Naive thymus-derived CD4-positive, alpha-beta T cell (primary cell): Measurements from ENCODE around the gene KDM4B. TPM values are rescaled to one million over a fixed set of nuclear protein-coding genes. Genes with fewer than 3 reads are reported as not detected.
A peak's percentile ranks its signal among the peaks of the same experiment; 100 is the strongest.

Source experiments
- ATAC-seq: fragments of 150-1000 bp; cut with Tn5 transposase; 2 replicates; pipeline ENCODE4 v1.10.0; 2021; ENCODE audit warnings: mild to moderate bottlenecking, moderate library complexity
- CTCF ChIA-PET: fragments of 350-600 bp; sonication (Branson Sonifier 250); formaldehyde crosslinking; loops from one replicate; lab custom pipeline; 2021; ENCODE audit warnings: antibody characterized with exemption; lab: Charles Lee
- POLR2A ChIA-PET: fragments of 350-600 bp; sonication (Branson Sonifier 250); formaldehyde crosslinking; loops from one replicate; lab custom pipeline; 2021; ENCODE audit warnings: antibody characterized with exemption, inconsistent platforms; lab: Charles Lee
- DNase-seq, 9 donors: peaks; one replicate each; pipeline versions ENCODE4 v3.0.0 to v3.0.0-alpha.2; 2020 to 2022; ENCODE audit warnings: mixed read lengths in 1 of 9
- H3K27ac ChIP-seq: one replicate; pipeline ENCODE4 v1.7.0; 2013; ENCODE audit warnings: mild to moderate bottlenecking, low read depth, low read length, moderate library complexity
- H3K27me3 ChIP-seq, 2 donors: one replicate each; pipeline ENCODE4 v1.7.0; 2013; ENCODE audit warnings: low read length in 2 of 2, mild to moderate bottlenecking in 2 of 2, moderate library complexity in 2 of 2; ENCODE audit not compliant: control insufficient read depth in 2 of 2, insufficient read depth in 2 of 2
- H3K36me3 ChIP-seq, 3 experiments: 1 replicate in 2 of 3; 2 replicates in 1 of 3; pipeline ENCODE4 v1.7.0; 2013; ENCODE audit warnings: low read length in 3 of 3, mild to moderate bottlenecking in 3 of 3, moderate library complexity in 1 of 3; ENCODE audit not compliant: insufficient read depth in 3 of 3, control insufficient read depth in 2 of 3
- H3K4me1 ChIP-seq, 2 donors: one replicate each; pipeline ENCODE4 v1.7.0; 2013; ENCODE audit warnings: low read length in 2 of 2, mild to moderate bottlenecking in 2 of 2, moderate library complexity in 1 of 2; ENCODE audit not compliant: control insufficient read depth in 2 of 2, insufficient read depth in 2 of 2
- H3K4me3 ChIP-seq: 2 replicates; pipeline ENCODE4 v1.7.0; 2013; ENCODE audit warnings: mild to moderate bottlenecking, low read length
- H3K9me3 ChIP-seq, 3 experiments: 1 replicate in 2 of 3; 2 replicates in 1 of 3; pipeline ENCODE4 v1.7.0; 2013; ENCODE audit warnings: low read length in 3 of 3; ENCODE audit not compliant: control insufficient read depth in 2 of 3
- H3K27ac Mint-ChIP-seq, 9 donors: one replicate each; pipeline ENCODE4 v1.8.0; 2020 to 2022; ENCODE audit warnings: mixed read lengths in 9 of 9, mild to moderate bottlenecking in 8 of 9, moderate library complexity in 5 of 9, inconsistent platforms in 2 of 9
- H3K27me3 Mint-ChIP-seq, 5 donors: one replicate each; pipeline ENCODE4 v1.8.0; 2021 to 2022; ENCODE audit warnings: mixed read lengths in 5 of 5, mild to moderate bottlenecking in 1 of 5
- H3K36me3 Mint-ChIP-seq, 5 donors: one replicate each; pipeline ENCODE4 v1.8.0; 2020 to 2022; ENCODE audit warnings: mixed read lengths in 5 of 5, mild to moderate bottlenecking in 3 of 5, inconsistent platforms in 1 of 5
- H3K4me1 Mint-ChIP-seq, 7 donors: one replicate each; pipeline ENCODE4 v1.8.0; 2020 to 2022; ENCODE audit warnings: mixed read lengths in 7 of 7, mild to moderate bottlenecking in 3 of 7, inconsistent platforms in 1 of 7
- H3K4me3 Mint-ChIP-seq, 10 donors: one replicate each; pipeline ENCODE4 v1.8.0; 2020 to 2022; ENCODE audit warnings: mild to moderate bottlenecking in 10 of 10, mixed read lengths in 10 of 10, moderate library complexity in 6 of 10, inconsistent platforms in 2 of 10
- H3K9me3 Mint-ChIP-seq, 11 donors: one replicate each; pipeline ENCODE4 v1.8.0; 2020 to 2022; ENCODE audit warnings: mixed read lengths in 11 of 11, mild to moderate bottlenecking in 4 of 11, inconsistent platforms in 1 of 11, moderate library complexity in 1 of 11
- intact Hi-C, 2 donors: fragments of 100-400 bp; cut with micrococcal nuclease; formaldehyde crosslinking; loops; one replicate each; pipeline ENCODE4 v1.15.1; 2023
- polyA plus RNA-seq, 2 donors: library from polyadenylated mRNA; unstranded; fragments of 300-500 nt; fragmentation: Illumina TruSeq; gene quantifications; one replicate each; pipeline ENCODE4 v1.2.3, GENCODE V29; 2021
- total RNA-seq, 6 experiments: library from RNA in 5 of 6; stranded (reverse) in 5 of 6; gene quantifications; 1 replicate in 5 of 6; 2 replicates in 1 of 6; pipeline ENCODE4 v1.2.3 and lab custom pipeline; 2021 to 2026

The KDM4B gene
- total and polyA plus RNA-seq, 7 experiments from 2014 or later: 8.1 to 78.0 (median 46.7) TPM

DNA sequence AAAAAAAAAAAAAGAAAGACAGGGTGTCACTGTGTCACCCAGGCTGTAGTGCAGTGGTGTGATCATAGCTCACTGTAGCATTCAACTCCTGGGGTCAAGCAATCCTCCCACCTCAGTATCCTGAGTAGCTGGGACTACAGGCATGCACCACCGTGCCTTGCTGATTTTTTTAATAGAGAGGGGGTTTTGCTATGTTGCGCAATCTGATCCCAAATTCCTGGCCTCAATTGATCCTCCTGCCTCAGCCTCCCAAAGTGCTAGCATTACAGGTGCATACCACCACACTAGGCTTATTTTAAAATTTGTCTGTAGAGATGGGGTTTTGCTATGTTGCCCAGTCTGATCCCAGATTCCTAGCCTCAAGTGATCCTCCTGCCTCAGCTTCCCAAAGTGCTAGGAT is 212.4 kb downstream of the KDM4B start:
- Histone ChIP-seq H3K9me3 (no peaks in the 10 kb centered on the region), H3K27ac (no peak overlapping the region), H3K4me1 (no peaks in the 10 kb centered on the region), H3K36me3 (no peaks in the 10 kb centered on the region), H3K4me3 (no peak overlapping the region), H3K27me3 (no peaks in the 10 kb centered on the region)
- Mint-ChIP-seq H3K9me3 (no peaks in the 10 kb centered on the region), H3K27ac (no peak overlapping the region), H3K4me3 (no peak overlapping the region), H3K36me3 (no peaks in the 10 kb centered on the region), H3K4me1 (peaks cover 0 to 1% (median 0%) of the 10 kb centered on the region in 7 donors), H3K27me3 (peaks cover 0 to 12% (median 0%) of the 10 kb centered on the region in 5 donors)
- DNase-seq: no peak
- intact Hi-C loops: no loop called here
- ChIA-PET POLR2A (no interaction called here), CTCF (no interaction called here)
- ATAC-seq: no peak

- ATAC-seq (no peak), DNase-seq (no peak)
- no peak overlapping the region for H3K27ac ChIP-seq
- Mint-ChIP-seq H3K4me3 (no peak overlapping the region), H3K4me1 (peaks cover 0 to 1% (median 0%) of the 10 kb centered on the region in 7 donors), H3K27me3 (peaks cover 0 to 17% (median 0%) of the 10 kb centered on the region in 5 donors), H3K9me3 (no peaks in the 10 kb centered on the region), H3K27ac (no peak overlapping the region), H3K36me3 (no peaks in the 10 kb centered on the region)
- H3K27me3 ChIP-seq: no peaks in the 10 kb centered on the region
- no peaks in the 10 kb centered on the region for H3K36me3 ChIP-seq
- POLR2A ChIA-PET: no interaction called here
- CTCF ChIA-PET: no interaction called here
- H3K4me1 ChIP-seq: no peaks in the 10 kb centered on the region
- H3K9me3 ChIP-seq: no peaks in the 10 kb centered on the region
- intact Hi-C loops: no loop called here
- H3K4me3 ChIP-seq: no peak overlapping the region
Measured at GRCh38 chr19:5182751-5183150, 213.8 kb downstream of the KDM4B start.

DNA sequence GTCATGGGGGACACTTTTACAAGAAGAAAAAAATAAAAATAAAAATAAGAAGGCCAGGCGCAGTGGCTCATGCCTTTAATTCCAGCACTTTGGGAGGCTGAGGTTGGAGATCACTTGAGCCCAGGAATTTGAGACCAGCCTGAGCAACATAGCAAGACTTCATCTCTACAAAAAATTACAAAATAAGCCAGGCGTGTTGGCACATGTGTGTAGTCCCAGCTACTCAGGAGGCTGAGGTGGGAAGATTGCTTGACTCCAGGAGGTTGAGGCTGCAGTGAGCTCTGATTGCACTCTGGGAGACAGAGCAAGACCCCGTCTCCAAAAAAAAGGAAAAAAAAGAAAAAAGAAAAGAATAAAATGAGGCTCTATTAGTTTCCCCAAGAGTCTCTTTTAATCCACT is 214.7 kb downstream of the KDM4B start:
- H3K4me3 ChIP-seq: no peak overlapping the region
- ChIA-PET CTCF (no interaction called here), POLR2A (no interaction called here)
- no peaks in the 10 kb centered on the region for H3K36me3 ChIP-seq
- no peaks in the 10 kb centered on the region for H3K9me3 ChIP-seq
- Mint-ChIP-seq H3K9me3 (no peaks in the 10 kb centered on the region), H3K27ac (no peak overlapping the region), H3K36me3 (no peaks in the 10 kb centered on the region), H3K27me3 (peaks cover 0 to 22% (median 0%) of the 10 kb centered on the region in 5 donors), H3K4me3 (no peak overlapping the region), H3K4me1 (peaks cover 0 to 1% (median 0%) of the 10 kb centered on the region in 7 donors)
- intact Hi-C loops: no loop called here
- H3K4me1 ChIP-seq: no peaks in the 10 kb centered on the region
- ATAC-seq (no peak), DNase-seq (no peak)
- H3K27me3 ChIP-seq: no peaks in the 10 kb centered on the region
- no peak overlapping the region for H3K27ac ChIP-seq

DNA sequence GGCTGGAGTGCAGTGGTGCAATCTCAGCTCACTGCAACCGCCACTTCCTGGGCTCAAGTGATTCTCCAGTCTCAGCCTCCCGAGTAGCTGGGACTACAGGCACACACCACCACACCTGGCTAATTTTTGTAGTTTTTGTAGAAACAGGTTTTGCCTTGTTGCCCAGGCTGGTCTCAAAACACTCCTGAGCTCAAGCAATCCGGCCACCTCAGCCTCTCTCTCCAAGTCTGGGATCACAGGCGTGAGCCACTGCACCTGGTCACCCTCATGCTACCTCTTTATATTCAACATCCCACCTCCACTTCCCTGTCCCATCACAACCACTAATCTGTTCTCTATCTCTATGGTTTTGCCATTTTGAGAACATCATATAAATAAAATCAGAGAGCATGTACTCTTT is 216.0 kb downstream of the KDM4B start:
- DNase-seq (no peak), ATAC-seq (no peak)
- Histone ChIP-seq H3K4me1 (no peaks in the 10 kb centered on the region), H3K27ac (no peak overlapping the region), H3K27me3 (no peaks in the 10 kb centered on the region), H3K9me3 (no peaks in the 10 kb centered on the region), H3K4me3 (no peak overlapping the region), H3K36me3 (no peaks in the 10 kb centered on the region)
- ChIA-PET CTCF (interaction anchor here (0.7 kb wide), 1 partner anchor 170 kb away, joined by 3 read pairs; no protein-coding TSS in a partner anchor), POLR2A (no interaction called here)
- intact Hi-C loops: no loop called here
- H3K36me3 Mint-ChIP-seq: no peaks in the 10 kb centered on the region
- no peak overlapping the region for H3K4me3 Mint-ChIP-seq
- H3K9me3 Mint-ChIP-seq: no peaks in the 10 kb centered on the region
- peaks cover 0 to 5% (median 0%) of the 10 kb centered on the region in 7 donors for H3K4me1 Mint-ChIP-seq
- peaks cover 0 to 24% (median 4%) of the 10 kb centered on the region in 5 donors for H3K27me3 Mint-ChIP-seq
- H3K27ac Mint-ChIP-seq: peak overlapping the region in 1 of 9 donors; percentile 19

GRCh38 chr19:5186293-5187050 is 217.6 kb downstream of the KDM4B start:
- intact Hi-C loops: no loop called here
- POLR2A ChIA-PET: no interaction called here
- peaks cover 0 to 5% (median 0%) of the 10 kb centered on the region in 7 donors for H3K4me1 Mint-ChIP-seq

DNA sequence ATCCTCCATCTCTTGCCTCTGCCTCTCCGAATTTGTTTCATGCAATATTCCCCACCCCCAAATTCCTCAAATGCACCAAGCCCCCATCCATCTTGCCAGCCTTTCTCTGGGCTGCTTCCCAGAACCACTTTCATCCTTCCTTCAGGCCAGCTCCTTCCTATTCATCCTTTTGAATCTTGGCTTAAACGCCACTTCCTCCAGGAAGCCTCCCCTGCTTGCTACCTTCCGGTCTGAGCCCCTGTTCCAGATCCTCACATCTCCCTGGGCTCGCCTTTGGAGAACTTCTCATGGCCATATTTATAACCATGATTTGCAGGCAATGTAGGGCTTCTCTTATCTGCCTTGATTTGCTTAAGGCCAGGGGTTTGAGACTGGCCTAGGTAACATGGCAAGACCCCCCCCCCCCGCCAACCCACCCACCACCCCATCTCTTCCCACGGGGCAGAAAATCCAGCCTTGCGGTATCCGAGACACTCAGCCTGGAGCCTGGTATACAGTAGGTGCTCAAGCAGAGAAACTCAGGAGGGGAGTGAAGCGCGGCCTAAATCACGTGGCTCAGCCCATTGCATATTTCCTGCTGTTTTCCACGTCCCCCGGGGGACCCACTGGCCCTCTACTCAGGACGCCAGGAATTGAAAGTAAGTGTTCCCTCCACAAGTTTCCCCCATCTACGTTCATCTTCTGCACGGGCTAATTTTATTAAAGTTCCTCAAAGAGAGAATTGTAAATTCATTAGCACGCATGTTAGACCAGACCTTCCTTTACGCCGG is 219.8 kb downstream of the KDM4B start:
- no peak overlapping the region for H3K27ac ChIP-seq
- no peaks in the 10 kb centered on the region for H3K9me3 ChIP-seq
- peaks cover 0 to 24% (median 4%) of the 10 kb centered on the region in 5 donors for H3K27me3 Mint-ChIP-seq
- ChIA-PET POLR2A (no interaction called here), CTCF (no interaction called here)
- no peaks in the 10 kb centered on the region for H3K36me3 Mint-ChIP-seq
- no peak overlapping the region for H3K4me3 Mint-ChIP-seq
- no peaks in the 10 kb centered on the region for H3K36me3 ChIP-seq
- H3K4me1 Mint-ChIP-seq: peaks cover 0 to 5% (median 0%) of the 10 kb centered on the region in 7 donors
- no peaks in the 10 kb centered on the region for H3K27me3 ChIP-seq
- no peak overlapping the region for H3K27ac Mint-ChIP-seq
- intact Hi-C loops: no loop called here
- H3K9me3 Mint-ChIP-seq: peaks cover 0 to 3% (median 0%) of the 10 kb centered on the region in 11 donors
- H3K4me3 ChIP-seq: no peak overlapping the region
- no peak for ATAC-seq
- DNase-seq: no peak
- H3K4me1 ChIP-seq: no peaks in the 10 kb centered on the region

More at GRCh38 chr19:5186293-5187050, 217.6 kb downstream of the KDM4B start:
- Mint-ChIP-seq H3K4me3 (no peak overlapping the region), H3K36me3 (no peaks in the 10 kb centered on the region), H3K9me3 (peaks cover 0 to 3% (median 0%) of the 10 kb centered on the region in 11 donors), H3K27ac (no peak overlapping the region), H3K27me3 (peaks cover 0 to 28% (median 4%) of the 10 kb centered on the region in 5 donors)
- Histone ChIP-seq H3K4me1 (no peaks in the 10 kb centered on the region), H3K36me3 (no peaks in the 10 kb centered on the region), H3K27ac (no peak overlapping the region), H3K4me3 (no peak overlapping the region), H3K9me3 (no peaks in the 10 kb centered on the region), H3K27me3 (no peaks in the 10 kb centered on the region)
- CTCF ChIA-PET: interaction anchor here (0.8 kb wide), 1 partner anchor 15 kb away, joined by 3 read pairs; no protein-coding TSS in a partner anchor
- no peak for ATAC-seq
- DNase-seq: no peak
